Spinal cord (tissue), 10 donors: ENCODE measurements around the gene GALNT7. TPM values are rescaled to one million over a fixed set of nuclear protein-coding genes. Genes with fewer than 3 reads are reported as not detected.

Experiments
- DNase-seq, 6 donors: peaks; one replicate each; pipeline versions ENCODE4 v3.0.0 to v3.0.0-alpha.2; 2013 to 2015; ENCODE audit warnings: low spot score in 6 of 6, low read depth in 4 of 6
- H3K27ac ChIP-seq: one replicate; pipeline ENCODE4 v1.5.1; 2013; ENCODE audit warnings: low read depth, low read length, control low read depth
- H3K27me3 ChIP-seq: one replicate; pipeline ENCODE4 v1.6.1; 2013; ENCODE audit warnings: low read length; ENCODE audit not compliant: control insufficient read depth, insufficient read depth
- H3K36me3 ChIP-seq: one replicate; pipeline ENCODE4 v1.6.1; 2013; ENCODE audit warnings: low read length; ENCODE audit not compliant: control insufficient read depth, insufficient read depth
- H3K4me1 ChIP-seq: one replicate; pipeline ENCODE4 v1.6.1; 2013; ENCODE audit warnings: low read length; ENCODE audit not compliant: control insufficient read depth, insufficient read depth
- H3K4me3 ChIP-seq: one replicate; pipeline ENCODE4 v1.5.1; 2013; ENCODE audit warnings: low read depth, low read length, control low read depth
- H3K9me3 ChIP-seq: one replicate; pipeline ENCODE4 v1.6.1; 2013; ENCODE audit warnings: low read length; ENCODE audit not compliant: control insufficient read depth, insufficient read depth
- WGBS: methylation state at CpG from one replicate; pipeline ENCODE4 v1.1.5; 2013; ENCODE audit warnings: missing lambda C conversion rate; ENCODE audit not compliant: insufficient coverage; 5-methylcytosine and 5-hydroxymethylcytosine counted together
- polyA plus RNA-seq, 2 donors: library from polyadenylated mRNA; unstranded; fragments of 120-200 nt; gene quantifications; one replicate each; pipeline ENCODE4 v1.2.1, GENCODE V29; 2013; ENCODE audit not compliant: insufficient read length in 2 of 2
- total RNA-seq, 2 donors: library from RNA; depleted of rRNA in 1 of 2; stranded (reverse); fragments of 120-200 nt in 1 of 2; fragments of >200 nt in 1 of 2; gene quantifications; one replicate each; pipeline versions ENCODE4 v1.2.3 to v1.2.4, GENCODE V29; 2013 to 2014
- donor health status: healthy.

GALNT7 gene
- total and polyA plus RNA-seq, 4 donors = 21.4 to 39.3 (median 23.2) TPM

DNA sequence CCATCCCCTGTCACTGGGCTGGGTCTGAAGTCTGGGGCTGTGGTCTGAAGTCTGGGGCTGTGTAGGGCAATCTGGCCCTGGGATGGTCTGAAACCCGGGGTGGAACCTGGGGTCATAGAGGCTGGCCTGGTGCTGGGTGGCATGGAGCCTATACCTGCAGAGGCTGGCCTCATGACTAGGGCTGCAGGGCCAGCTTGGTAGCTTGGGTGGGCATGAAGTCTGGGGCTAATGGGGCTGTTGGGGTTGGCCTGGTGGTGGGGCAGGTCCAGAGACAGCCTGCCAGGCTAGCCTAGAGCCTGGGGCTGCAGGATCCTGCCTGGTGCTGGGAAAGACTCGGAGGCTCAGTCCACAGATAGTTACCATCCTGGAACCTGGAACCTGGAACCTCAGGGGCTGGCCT lies 37.0 kb downstream of the GALNT7 start:
- H3K9me3 ChIP-seq = peaks cover 7% of the 10 kb centered on the region
- peaks cover 8% of the 10 kb centered on the region for H3K36me3 ChIP-seq
- H3K4me1 ChIP-seq = peaks cover 5% of the 10 kb centered on the region
- H3K27me3 ChIP-seq = no peaks in the 10 kb centered on the region
- no peak overlapping the region for H3K27ac ChIP-seq
- 100% methylated on average over 2 of the region's 2 CpGs for WGBS
- no peak overlapping the region for H3K4me3 ChIP-seq
- DNase-seq = no peak

DNA sequence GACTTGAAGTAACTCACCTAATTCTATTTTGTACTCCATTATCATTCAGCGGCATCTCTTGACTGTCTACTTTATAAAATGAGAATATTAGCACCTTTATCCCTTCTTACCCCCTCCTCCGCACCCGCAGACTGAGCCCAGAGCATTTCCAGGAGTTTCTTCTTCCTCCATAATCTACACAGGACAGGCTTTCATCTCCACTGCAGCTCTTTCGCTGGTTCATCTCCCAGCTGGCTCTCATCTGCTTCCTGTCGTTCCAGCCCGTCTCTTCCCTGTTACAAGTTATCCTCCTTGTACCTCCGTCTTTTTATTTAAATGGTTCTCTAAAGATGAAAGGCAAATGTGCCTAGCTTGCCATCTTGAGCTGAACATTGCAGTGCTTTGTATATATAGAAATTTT lies 39.8 kb downstream of the GALNT7 start:
- 55% methylated on average over 4 of the region's 7 CpGs for WGBS
- H3K27ac ChIP-seq = no peak overlapping the region
- H3K4me1 ChIP-seq = peaks cover 5% of the 10 kb centered on the region
- no peak overlapping the region for H3K4me3 ChIP-seq
- peaks cover 4% of the 10 kb centered on the region for H3K9me3 ChIP-seq
- H3K27me3 ChIP-seq = no peaks in the 10 kb centered on the region
- peak in 1 of 6 donors; percentile 10 for DNase-seq
- peaks cover 8% of the 10 kb centered on the region for H3K36me3 ChIP-seq

DNA sequence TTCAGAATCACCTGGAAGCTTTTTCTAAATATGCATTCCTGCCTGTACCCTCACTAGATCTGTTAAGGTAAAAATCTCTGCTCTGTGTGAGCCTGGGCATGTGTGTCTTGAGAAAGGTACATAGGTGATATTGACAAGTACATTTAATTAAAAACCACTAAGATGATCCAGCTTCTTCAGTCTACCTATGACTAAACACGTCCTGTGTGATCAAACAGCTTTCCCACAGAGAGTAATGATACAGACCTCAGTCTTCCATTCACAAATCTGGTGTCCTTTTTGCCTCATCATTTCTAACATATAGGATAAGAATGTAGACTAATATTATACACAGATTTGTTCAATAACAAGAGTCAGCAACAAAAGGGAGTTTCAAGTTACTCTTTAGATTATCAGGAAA lies 42.6 kb downstream of the GALNT7 start:
- WGBS = no CpG with 5 or more reads among the region's 1 CpG
- Histone ChIP-seq H3K4me1 (peaks cover 5% of the 10 kb centered on the region), H3K4me3 (no peak overlapping the region), H3K36me3 (no peaks in the 10 kb centered on the region), H3K27ac (no peak overlapping the region), H3K9me3 (no peaks in the 10 kb centered on the region), H3K27me3 (no peaks in the 10 kb centered on the region)
- no peak for DNase-seq

DNA sequence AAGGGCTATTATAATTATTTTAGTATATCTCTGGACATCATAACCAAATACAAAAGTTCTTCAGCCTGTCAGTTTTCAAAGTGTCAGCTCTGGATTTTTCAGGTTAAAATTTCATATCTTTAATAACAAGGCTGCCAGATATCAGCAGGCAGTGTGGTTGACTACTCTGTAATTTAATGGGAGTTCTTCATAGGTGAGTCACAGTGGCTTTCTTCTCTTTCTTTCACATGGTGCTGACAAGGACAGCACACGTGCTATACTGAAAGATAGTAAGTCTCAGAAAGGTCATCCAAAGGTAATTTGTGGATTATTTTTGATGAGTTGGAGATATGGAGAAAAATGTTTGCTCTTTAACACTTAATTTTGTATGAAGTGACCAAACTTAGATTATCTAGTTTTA lies 43.2 kb downstream of the GALNT7 start:
- Histone ChIP-seq H3K27ac (no peak overlapping the region), H3K9me3 (no peaks in the 10 kb centered on the region), H3K4me1 (peaks cover 5% of the 10 kb centered on the region), H3K4me3 (no peak overlapping the region), H3K36me3 (no peaks in the 10 kb centered on the region), H3K27me3 (no peaks in the 10 kb centered on the region)
- no peak for DNase-seq
- WGBS = no CpG with 5 or more reads among the region's 1 CpG

DNA sequence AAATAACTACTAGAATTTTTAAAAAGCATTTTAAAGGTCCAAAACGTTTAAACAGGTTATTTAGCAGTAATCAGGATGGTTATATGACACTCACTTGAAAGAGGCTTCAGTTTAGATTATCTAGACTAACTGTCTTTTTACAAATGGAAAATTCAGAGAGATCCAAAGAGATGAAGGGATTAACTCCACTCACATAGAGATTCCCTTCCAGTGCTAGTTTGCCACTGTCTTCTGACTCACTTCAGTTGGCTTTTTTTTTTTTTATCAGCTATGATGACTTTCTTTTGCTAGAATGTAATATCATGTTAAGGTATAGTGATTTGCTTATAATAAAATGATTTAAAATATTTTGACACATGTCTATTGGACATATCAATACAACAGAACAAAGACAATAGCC lies 43.8 kb downstream of the GALNT7 start:
- DNase-seq = no peak
- Histone ChIP-seq H3K36me3 (no peaks in the 10 kb centered on the region), H3K27ac (no peak overlapping the region), H3K4me1 (peaks cover 5% of the 10 kb centered on the region), H3K4me3 (no peak overlapping the region), H3K9me3 (no peaks in the 10 kb centered on the region), H3K27me3 (no peaks in the 10 kb centered on the region)
- WGBS = no CpG with 5 or more reads among the region's 1 CpG

DNA sequence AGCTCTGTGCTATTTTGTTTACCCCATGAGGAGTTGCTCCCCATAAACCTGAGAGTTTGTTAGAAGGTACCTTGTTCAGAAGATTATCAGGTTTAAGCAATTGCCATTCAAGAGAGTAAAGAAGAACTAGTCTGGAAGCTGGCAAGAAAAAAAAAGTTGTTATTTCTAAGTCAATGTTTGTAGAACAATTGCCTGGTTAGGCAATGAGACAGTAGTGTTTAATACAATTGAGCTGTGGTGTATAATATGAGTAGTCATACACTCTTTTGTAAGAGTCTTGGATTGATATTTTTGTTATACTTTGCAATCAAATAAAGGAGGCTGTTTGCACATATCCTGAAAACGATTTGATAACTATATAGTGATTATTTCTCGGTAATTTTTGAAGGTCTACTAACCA lies 44.7 kb downstream of the GALNT7 start:
- Histone ChIP-seq H3K9me3 (no peaks in the 10 kb centered on the region), H3K27ac (no peak overlapping the region), H3K4me3 (no peak overlapping the region), H3K4me1 (peaks cover 5% of the 10 kb centered on the region), H3K36me3 (no peaks in the 10 kb centered on the region), H3K27me3 (no peaks in the 10 kb centered on the region)
- no CpG with 5 or more reads among the region's 2 CpGs for WGBS
- DNase-seq = no peak

DNA sequence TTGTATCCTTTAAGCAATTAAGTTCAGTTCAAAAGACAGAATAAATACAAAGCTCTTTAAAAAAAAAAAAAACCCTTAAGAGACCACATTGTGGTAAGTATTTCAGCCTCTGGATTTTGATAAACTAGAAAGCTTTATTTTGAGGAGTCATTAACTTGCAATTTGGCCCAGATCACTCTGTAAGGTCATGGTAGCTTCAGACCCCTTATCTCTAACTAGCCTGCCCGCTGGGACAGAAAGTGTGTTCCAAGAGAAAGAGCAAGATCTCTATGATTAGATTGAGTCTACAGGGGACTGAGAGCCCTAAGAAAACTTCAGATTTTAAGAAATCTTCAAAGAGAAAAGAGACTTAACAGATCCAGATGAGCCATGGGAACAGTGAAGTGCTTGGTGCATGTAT lies 45.6 kb downstream of the GALNT7 start:
- WGBS = no CpG with 5 or more reads among the region's 1 CpG
- no peak for DNase-seq

DNA sequence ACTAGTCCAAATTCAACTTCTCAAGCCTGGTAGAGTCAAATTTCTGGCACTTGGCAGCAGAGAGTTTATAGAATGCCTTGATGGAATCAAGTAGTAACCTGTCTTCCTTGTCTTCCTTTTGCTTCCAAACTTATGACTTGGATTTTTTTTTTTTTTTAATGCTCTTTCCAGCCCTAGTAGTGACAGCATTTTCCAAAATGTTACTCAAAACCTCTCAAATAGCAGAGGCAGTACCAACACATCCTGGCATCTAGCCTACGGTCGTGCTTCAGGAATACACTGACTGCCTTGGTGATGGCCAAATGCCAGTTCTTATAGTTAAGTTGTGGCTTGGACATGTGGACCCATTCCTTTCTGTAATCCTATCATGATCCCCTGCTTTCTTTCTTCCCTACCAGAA lies 46.0 kb downstream of the GALNT7 start:
- WGBS = no CpG with 5 or more reads among the region's 2 CpGs
- DNase-seq = no peak
- H3K36me3 ChIP-seq = no peaks in the 10 kb centered on the region
- peaks cover 2% of the 10 kb centered on the region for H3K4me1 ChIP-seq
- no peak overlapping the region for H3K4me3 ChIP-seq
- H3K27me3 ChIP-seq = no peaks in the 10 kb centered on the region
- no peaks in the 10 kb centered on the region for H3K9me3 ChIP-seq
- no peak overlapping the region for H3K27ac ChIP-seq

More for the DNA sequence above, 45.6 kb downstream of the GALNT7 start:
- Histone ChIP-seq H3K36me3 (no peaks in the 10 kb centered on the region), H3K9me3 (no peaks in the 10 kb centered on the region), H3K27ac (no peak overlapping the region), H3K4me1 (peaks cover 5% of the 10 kb centered on the region), H3K4me3 (no peak overlapping the region), H3K27me3 (no peaks in the 10 kb centered on the region)

DNA sequence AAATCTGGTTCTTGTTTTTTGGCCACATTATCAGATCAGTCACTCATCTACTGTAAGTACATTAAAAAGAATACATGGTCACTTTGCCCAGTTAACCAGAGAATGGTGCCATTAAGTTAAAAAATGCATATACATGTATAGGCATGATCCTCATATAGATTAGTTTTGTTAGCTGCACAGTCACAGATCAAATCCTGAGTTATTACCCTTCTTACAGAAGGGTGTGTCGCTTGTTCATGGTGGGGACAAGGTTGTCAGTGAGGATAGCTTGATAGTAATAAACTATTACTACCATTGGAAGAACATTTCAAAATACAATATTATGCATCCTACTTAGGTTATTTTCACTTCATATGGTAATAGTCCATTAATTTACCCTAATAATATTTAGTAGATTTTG lies 48.5 kb downstream of the GALNT7 start:
- WGBS = no CpG with 5 or more reads among the region's 1 CpG
- H3K36me3 ChIP-seq = no peaks in the 10 kb centered on the region
- no peak for DNase-seq
- no peak overlapping the region for H3K4me3 ChIP-seq
- H3K27me3 ChIP-seq = no peaks in the 10 kb centered on the region
- H3K9me3 ChIP-seq = no peaks in the 10 kb centered on the region
- no peaks in the 10 kb centered on the region for H3K4me1 ChIP-seq
- H3K27ac ChIP-seq = no peak overlapping the region

DNA sequence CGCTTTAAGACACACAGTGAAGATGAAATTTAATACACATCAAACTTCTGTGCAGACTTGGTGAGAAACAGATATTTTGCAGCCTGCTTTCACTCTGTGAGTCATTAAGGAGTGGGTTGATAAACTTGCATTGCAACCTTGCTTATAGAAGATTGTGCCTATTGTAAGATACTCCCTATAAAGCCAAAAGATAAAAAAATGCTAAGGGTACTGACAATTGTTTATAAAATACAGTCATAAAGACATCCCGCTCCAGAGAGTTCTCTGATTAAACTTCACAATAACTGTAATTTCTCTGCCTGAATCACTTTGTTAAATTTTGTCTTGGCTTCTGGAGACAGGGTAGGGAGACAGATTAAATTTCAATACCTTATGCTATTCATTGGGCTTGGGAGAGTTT lies 49.1 kb downstream of the GALNT7 start:
- H3K27ac ChIP-seq = no peak overlapping the region
- H3K36me3 ChIP-seq = no peaks in the 10 kb centered on the region
- H3K9me3 ChIP-seq = no peaks in the 10 kb centered on the region
- no peaks in the 10 kb centered on the region for H3K4me1 ChIP-seq
- no peak for DNase-seq
- H3K27me3 ChIP-seq = no peaks in the 10 kb centered on the region
- WGBS = no CpG with 5 or more reads among the region's 2 CpGs
- no peak overlapping the region for H3K4me3 ChIP-seq
